H1 (cell line): ENCODE data around the gene MSI2. TPM values are rescaled to one million over a fixed set of nuclear protein-coding genes. Genes with fewer than 3 reads are reported as not detected.

Experiments used
- CBX8 ChIP-seq: fragments of 300-800, 300-1000 bp; sonication (generic); IDR thresholded peaks from 2 replicates; pipeline ENCODE4 v1.7.1; 2016; ENCODE audit warnings: low read depth, low read length, borderline replicate concordance
- CREB1 ChIP-seq: IDR thresholded peaks from 2 replicates; pipeline ENCODE4 v1.6.1; 2012; ENCODE audit warnings: inconsistent platforms
- EZH2 ChIP-seq: fragments of 200-600 bp; sonication (generic); IDR thresholded peaks from 2 replicates; pipeline ENCODE4 v1.7.1; 2012; ENCODE audit warnings: low read depth, mild to moderate bottlenecking, moderate library complexity, low read length, inconsistent platforms; ENCODE audit not compliant: severe bottlenecking
- SIRT6 ChIP-seq: IDR thresholded peaks from one replicate; pipeline ENCODE4 v1.7.1; 2012; ENCODE audit warnings: low read length, inconsistent platforms
- SP1 ChIP-seq: IDR thresholded peaks from 2 replicates; pipeline ENCODE4 v1.6.1; 2011; ENCODE audit warnings: low read depth, low read length
- polyA plus RNA-seq, 7 experiments: library from polyadenylated mRNA; depleted of rRNA in 3 of 7; stranded (reverse) in 5 of 7; unstranded in 2 of 7; fragments of >200 nt in 5 of 7; fragments of 200-250 nt in 2 of 7; gene quantifications; 1 replicate in 5 of 7; 2 replicates in 1 of 7; 4 replicates in 1 of 7; pipeline versions ENCODE4 v1.2.1 to v1.2.3, GENCODE V29; 2011 to 2013; ENCODE audit warnings: missing spikeins in 2 of 7, mixed read lengths in 2 of 7
- total RNA-seq: library from RNA; stranded (reverse); fragmentation: NEBNext Ultra II Directional; extraction: Animal tissue kit (Norgen Biotek cat#: 25700); gene quantifications from 2 replicates; pipeline ENCODE4 v1.2.1, GENCODE V29; 2021

MSI2 gene
- total and polyA plus RNA-seq, 2 of the 8 experiments (the other 6 are each of a cell fraction or from before 2014, with no cell fraction given), result 36.7 to 80.6 TPM

DNA sequence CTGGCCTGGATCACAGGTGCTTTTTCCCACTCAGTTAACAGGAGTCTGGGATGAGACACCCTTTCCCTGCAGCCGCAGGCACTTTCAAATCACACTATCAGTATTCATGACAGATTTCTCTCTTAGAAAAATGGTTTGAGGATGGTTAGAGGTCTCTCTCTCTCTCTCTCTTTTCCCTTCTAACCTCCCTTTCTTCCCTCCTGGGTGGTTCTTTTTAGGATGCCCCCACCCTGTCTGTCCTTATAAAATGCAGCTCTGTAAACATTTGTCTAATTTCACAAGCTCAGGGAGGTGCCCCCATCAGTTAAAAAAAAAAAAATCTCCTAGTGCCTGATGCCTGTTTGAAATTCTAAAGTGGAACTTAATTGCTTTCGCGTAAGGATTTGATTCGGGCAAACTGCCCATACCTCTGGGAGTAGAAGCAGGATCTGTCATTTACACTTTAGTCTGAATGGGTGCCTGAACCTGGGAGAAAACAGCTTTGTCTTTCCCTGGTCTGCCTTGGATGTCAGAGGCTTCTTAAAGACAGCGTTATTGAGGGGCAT is 329.9 kb downstream of the MSI2 start (continued):
- TF ChIP-seq SP1 (no peak), CBX8 (no peak), CREB1 (no peak), SIRT6 (no peak), EZH2 (no peak)
